Brain microvascular endothelial cell (primary cell): ENCODE measurements around the gene POU5F1.
"Not testable (repeated sequence)": the region's sequence is repeated elsewhere in the genome, so short reads cannot be mapped to it uniquely, and the experiment has no call there.

Experiments
- DNase-seq: peaks from one replicate; pipeline ENCODE4 v3.0.0-alpha.2; 2020
- H3K27ac ChIP-seq: fragments of 250-450 bp; sonication (Bioruptor Pico); 2 replicates; pipeline ENCODE4 v1.5.1; 2020; ENCODE audit warnings: mild to moderate bottlenecking, moderate library complexity
- H3K27me3 ChIP-seq: fragments of 250-450 bp; sonication (Bioruptor Pico); replicated peaks from 2 replicates; pipeline ENCODE4 v1.5.1; 2020; ENCODE audit warnings: mild to moderate bottlenecking
- H3K36me3 ChIP-seq: fragments of 250-450 bp; sonication (Bioruptor Pico); replicated peaks from 2 replicates; pipeline ENCODE4 v1.5.1; 2020; ENCODE audit warnings: mild to moderate bottlenecking
- H3K4me3 ChIP-seq: 2 replicates; pipeline ENCODE4 v1.5.1; 2011; ENCODE audit warnings: low read depth, mild to moderate bottlenecking, control low read depth, low read length, moderate library complexity
- in situ Hi-C: cut with HindIII; loops from 2 replicates; pipeline ENCODE4 v1.10.0; 2017; ENCODE audit warnings: low sequenced_read_pairs, low pct_ligation_motif_present
- TF ChIP-seq, protein P1 (sequence below): IDR thresholded peaks from 2 replicates; pipeline ENCODE4 v1.5.1; 2011; ENCODE audit warnings: low read depth, mild to moderate bottlenecking, moderate library complexity, low read length, control low read depth, inconsistent platforms; ENCODE audit errors: missing control alignments

POU5F1 gene

GRCh38 chr6:31170600-31170881 is at the start of gene POU5F1:
Gene POU5F1 (minus strand): TSS chr6:31170682. CDS start chr6:31170620, 62 bp downstream.
- no peak for DNase-seq
- TF ChIP-seq, protein P1, sequence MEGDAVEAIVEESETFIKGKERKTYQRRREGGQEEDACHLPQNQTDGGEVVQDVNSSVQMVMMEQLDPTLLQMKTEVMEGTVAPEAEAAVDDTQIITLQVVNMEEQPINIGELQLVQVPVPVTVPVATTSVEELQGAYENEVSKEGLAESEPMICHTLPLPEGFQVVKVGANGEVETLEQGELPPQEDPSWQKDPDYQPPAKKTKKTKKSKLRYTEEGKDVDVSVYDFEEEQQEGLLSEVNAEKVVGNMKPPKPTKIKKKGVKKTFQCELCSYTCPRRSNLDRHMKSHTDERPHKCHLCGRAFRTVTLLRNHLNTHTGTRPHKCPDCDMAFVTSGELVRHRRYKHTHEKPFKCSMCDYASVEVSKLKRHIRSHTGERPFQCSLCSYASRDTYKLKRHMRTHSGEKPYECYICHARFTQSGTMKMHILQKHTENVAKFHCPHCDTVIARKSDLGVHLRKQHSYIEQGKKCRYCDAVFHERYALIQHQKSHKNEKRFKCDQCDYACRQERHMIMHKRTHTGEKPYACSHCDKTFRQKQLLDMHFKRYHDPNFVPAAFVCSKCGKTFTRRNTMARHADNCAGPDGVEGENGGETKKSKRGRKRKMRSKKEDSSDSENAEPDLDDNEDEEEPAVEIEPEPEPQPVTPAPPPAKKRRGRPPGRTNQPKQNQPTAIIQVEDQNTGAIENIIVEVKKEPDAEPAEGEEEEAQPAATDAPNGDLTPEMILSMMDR, result no peak
- in situ Hi-C loops, result no loop called here

DNA sequence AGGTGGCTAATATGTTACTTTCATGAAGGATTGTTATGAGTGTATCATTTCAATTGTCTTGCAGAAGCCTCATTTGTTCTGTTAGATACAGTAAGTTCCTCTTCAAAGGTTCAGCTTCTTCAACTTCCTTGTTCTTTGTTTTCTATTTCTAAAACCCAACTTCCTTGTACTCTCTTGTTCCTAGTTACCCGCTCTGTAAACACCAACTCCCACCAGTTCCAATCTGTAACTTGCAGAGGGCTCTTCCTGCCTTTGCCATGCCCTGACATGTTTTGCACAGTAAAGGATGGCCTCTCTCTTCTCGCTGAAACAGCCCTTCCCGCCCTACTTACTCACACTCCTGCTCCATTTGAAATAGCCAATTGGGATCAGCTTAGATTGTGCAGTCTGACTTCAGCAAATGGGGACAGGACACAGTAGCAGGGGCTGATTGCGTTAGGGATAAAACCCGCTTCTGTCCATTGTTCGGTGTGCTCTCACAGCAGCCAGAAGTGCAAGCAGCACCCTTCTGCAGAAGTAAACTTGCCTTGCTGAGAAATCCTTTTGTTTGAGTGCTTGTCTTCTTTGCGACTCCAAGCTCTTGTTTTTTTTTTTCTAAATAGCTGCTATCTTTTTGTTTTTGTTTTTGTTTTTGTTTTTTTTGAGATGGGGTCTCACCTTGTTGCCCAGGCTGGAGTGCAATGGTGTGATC is 45.9 kb upstream of the POU5F1 start:
- H3K36me3 ChIP-seq, result no peaks in the 10 kb centered on the region
- H3K27ac ChIP-seq, result no peak overlapping the region
- no peak for DNase-seq
- in situ Hi-C loops, result no loop called here
- TF ChIP-seq, protein P1, result no peak
- H3K4me3 ChIP-seq, result no peak overlapping the region
- H3K27me3 ChIP-seq, result no peaks in the 10 kb centered on the region

More at GRCh38 chr6:31170600-31170881, at the start of gene POU5F1:
- Histone ChIP-seq H3K36me3 (no peaks in the 10 kb centered on the region), H3K27me3 (no peaks in the 10 kb centered on the region), H3K27ac (no peak within 1 kb of the TSS), H3K4me3 (no peak within 1 kb of the TSS)

DNA sequence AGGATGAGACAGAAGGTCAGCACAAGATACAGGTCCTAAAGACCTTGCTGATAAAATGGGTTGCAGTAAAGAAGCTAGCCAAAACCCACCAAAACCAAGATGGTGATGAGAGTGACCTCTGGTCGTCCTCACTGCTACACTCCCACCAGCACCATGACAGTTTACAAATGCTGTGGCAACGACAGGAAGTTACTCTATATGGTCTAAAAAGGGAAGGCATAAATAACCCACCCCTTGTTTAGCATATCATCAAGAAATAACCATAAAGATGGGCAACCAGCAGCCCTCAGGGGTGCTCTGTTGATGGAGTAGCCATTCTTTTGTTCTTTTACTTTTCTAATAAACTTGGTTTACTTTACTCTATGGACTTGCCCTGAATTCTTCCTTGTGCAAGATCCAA is 44.7 kb upstream of the POU5F1 start:
- H3K27me3 ChIP-seq, H3K27ac ChIP-seq, H3K36me3 ChIP-seq, in situ Hi-C loops, H3K4me3 ChIP-seq, DNase-seq: not testable (repeated sequence)

- DNase-seq, result no peak
- TF ChIP-seq, protein P1, result no peak
- H3K4me3 ChIP-seq, result no peak overlapping the region
- H3K27me3 ChIP-seq, result no peaks in the 10 kb centered on the region
- H3K36me3 ChIP-seq, result no peaks in the 10 kb centered on the region
- in situ Hi-C loops, result no loop called here
- no peak overlapping the region for H3K27ac ChIP-seq
These were observed 44.0 kb upstream of the POU5F1 start for GRCh38 chr6:31214516-31214915.

DNA sequence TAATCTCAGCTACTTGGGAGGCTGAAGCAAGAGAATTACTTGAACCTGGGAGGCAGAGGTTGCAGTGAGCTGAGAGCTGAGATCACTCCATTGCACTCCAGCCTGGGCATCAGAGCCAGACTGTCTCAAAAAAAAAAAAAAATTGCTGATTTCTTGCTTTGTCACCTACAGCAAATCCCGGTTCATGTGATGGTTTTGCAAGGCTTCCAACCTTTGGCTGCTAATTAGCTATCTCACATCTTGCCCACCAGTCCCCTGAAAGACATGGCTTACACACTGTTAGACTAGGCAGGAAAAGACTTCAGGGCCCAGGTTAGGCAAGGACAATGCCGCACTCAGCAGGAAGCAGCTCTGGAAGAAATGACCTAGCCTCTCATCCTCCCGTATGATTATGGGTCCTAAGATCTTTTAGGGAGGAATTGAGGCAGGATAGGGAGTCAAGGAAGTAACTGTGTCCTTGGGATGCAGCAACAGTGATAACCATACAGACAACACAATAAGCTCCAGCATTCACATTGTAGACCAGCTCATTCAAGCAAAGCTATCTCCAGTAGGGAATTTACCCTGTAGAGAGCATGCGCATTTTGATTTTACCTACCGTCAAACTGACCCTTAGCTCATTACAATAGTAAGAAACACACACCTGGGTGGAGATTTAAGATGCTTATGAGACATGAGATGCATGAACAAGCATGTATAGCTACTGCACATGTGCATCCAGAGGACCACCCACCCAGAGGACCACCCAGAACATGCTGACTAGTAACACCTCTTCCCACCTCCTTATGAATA is 40.5 kb upstream of the POU5F1 start:
- TF ChIP-seq, protein P1, result no peak
- H3K36me3 ChIP-seq, result no peaks in the 10 kb centered on the region
- in situ Hi-C loops, result no loop called here
- H3K27ac ChIP-seq, result no peak overlapping the region
- no peaks in the 10 kb centered on the region for H3K27me3 ChIP-seq
- no peak for DNase-seq
- no peak overlapping the region for H3K4me3 ChIP-seq

DNA sequence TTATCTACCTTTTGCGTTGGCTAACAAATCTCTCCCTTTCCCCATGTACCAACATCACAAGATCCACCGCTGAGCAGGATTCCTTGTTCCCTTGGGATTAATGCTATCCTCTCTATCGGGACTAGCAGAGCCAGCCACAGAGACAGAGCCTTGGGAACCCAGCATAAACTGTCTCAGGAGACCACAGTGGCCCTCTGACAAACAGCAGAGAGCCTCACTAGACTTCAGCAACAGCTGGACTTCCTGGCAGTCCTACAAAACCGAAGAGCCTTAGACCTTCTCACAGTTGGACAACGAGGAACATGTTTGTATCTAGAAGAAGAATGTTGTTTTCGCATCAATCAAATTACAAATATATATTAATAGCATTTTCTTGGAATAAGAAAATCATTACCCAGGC is 39.6 kb upstream of the POU5F1 start:
- TF ChIP-seq, protein P1, result no peak
- Histone ChIP-seq H3K27ac (no peak overlapping the region), H3K36me3 (no peaks in the 10 kb centered on the region), H3K27me3 (no peaks in the 10 kb centered on the region), H3K4me3 (no peak overlapping the region)
- in situ Hi-C loops, result no loop called here
- DNase-seq, result no peak
